T-cell (primary cell): Measurements from ENCODE around the gene DMRTB1. TPM values are rescaled to one million over a fixed set of nuclear protein-coding genes. Genes with fewer than 3 reads are reported as not detected.
"Not testable (repeated sequence)": the region's sequence is repeated elsewhere in the genome, so short reads cannot be mapped to it uniquely, and the experiment has no call there.

Source experiments
- ATAC-seq, 4 experiments: fragments of 200-7000 bp in 3 of 4; fragments of 150-1000 bp in 1 of 4; cut with Tn5 transposase; replicated peaks in 1 of 4; 1 replicate in 3 of 4; 2 replicates in 1 of 4; pipeline ENCODE4 v1.10.0; 2021; ENCODE audit warnings: moderate library complexity in 3 of 4, mild to moderate bottlenecking in 2 of 4, moderate number of reproducible peaks in 1 of 4
- CTCF ChIA-PET, 2 donors: fragments of 300-600 bp; sonication (Branson Sonifier 250); formaldehyde crosslinking; loops; one replicate each; lab custom pipeline; 2022; ENCODE audit warnings: antibody characterized with exemption in 2 of 2; lab: Charles Lee
- POLR2A ChIA-PET, 2 donors: fragments of 300-600 bp; sonication (Branson Sonifier 250); formaldehyde crosslinking; loops; one replicate each; lab custom pipeline; 2022; ENCODE audit warnings: antibody characterized with exemption in 2 of 2; lab: Charles Lee
- DNase-seq, 35 experiments: peaks; one replicate each; pipeline versions ENCODE4 v3.0.0 to v3.0.0-alpha.2; 2013 to 2023
- H3K27ac ChIP-seq: one replicate; pipeline ENCODE4 v1.5.1; 2013; ENCODE audit warnings: low read length
- H3K27me3 ChIP-seq, 2 experiments: replicated peaks in 1 of 2; 1 replicate in 1 of 2; 2 replicates in 1 of 2; pipeline versions ENCODE4 v1.6.1 to v1.7.0; 2013; ENCODE audit warnings: low read length in 1 of 2, mixed read lengths in 1 of 2; ENCODE audit not compliant: control insufficient read depth in 2 of 2, insufficient read depth in 2 of 2; ENCODE audit errors: extremely low read depth in 1 of 2
- H3K36me3 ChIP-seq, 2 donors: 1 replicate in 1 of 2; 2 replicates in 1 of 2; pipeline versions ENCODE4 v1.6.1 to v1.7.0; 2013; ENCODE audit warnings: low read length in 1 of 2; ENCODE audit not compliant: control insufficient read depth in 2 of 2, insufficient read depth in 1 of 2; ENCODE audit errors: extremely low read depth in 1 of 2
- H3K4me1 ChIP-seq, 2 experiments: 1 replicate in 1 of 2; 2 replicates in 1 of 2; pipeline versions ENCODE4 v1.6.1 to v1.7.0; 2013; ENCODE audit warnings: low read length in 2 of 2, mixed read lengths in 1 of 2; ENCODE audit not compliant: insufficient read depth in 2 of 2, control insufficient read depth in 1 of 2; ENCODE audit errors: extremely low read depth in 1 of 2
- H3K4me3 ChIP-seq, 2 donors: 1 replicate in 1 of 2; 2 replicates in 1 of 2; pipeline versions ENCODE4 v1.5.1 to v1.7.0; 2013; ENCODE audit warnings: mild to moderate bottlenecking in 2 of 2, low read length in 1 of 2, moderate library complexity in 1 of 2; ENCODE audit not compliant: control insufficient read depth in 1 of 2; ENCODE audit errors: extremely low read depth in 1 of 2
- H3K9me3 ChIP-seq: 2 replicates; pipeline ENCODE4 v1.7.0; 2013
- H3K27ac Mint-ChIP-seq, 2 donors: one replicate each; pipeline ENCODE4 v1.8.0; 2020 to 2021; ENCODE audit warnings: mild to moderate bottlenecking in 2 of 2, mixed read lengths in 2 of 2
- H3K27me3 Mint-ChIP-seq, 2 donors: one replicate each; pipeline ENCODE4 v1.8.0; 2021 to 2022; ENCODE audit warnings: mixed read lengths in 2 of 2
- H3K36me3 Mint-ChIP-seq: one replicate; pipeline ENCODE4 v1.8.0; 2021; ENCODE audit warnings: mixed read lengths
- H3K4me1 Mint-ChIP-seq, 3 donors: one replicate each; pipeline ENCODE4 v1.8.0; 2020 to 2022; ENCODE audit warnings: mixed read lengths in 3 of 3, mild to moderate bottlenecking in 1 of 3
- H3K4me3 Mint-ChIP-seq, 3 donors: one replicate each; pipeline ENCODE4 v1.8.0; 2020 to 2022; ENCODE audit warnings: mild to moderate bottlenecking in 3 of 3, mixed read lengths in 3 of 3, moderate library complexity in 3 of 3
- H3K9me3 Mint-ChIP-seq, 3 donors: one replicate each; pipeline ENCODE4 v1.8.0; 2020 to 2022; ENCODE audit warnings: mixed read lengths in 3 of 3
- WGBS: methylation state at CpG from one replicate; pipeline ENCODE4 v1.1.5; 2013; ENCODE audit warnings: missing lambda C conversion rate; ENCODE audit not compliant: insufficient coverage; 5-methylcytosine and 5-hydroxymethylcytosine counted together
- total RNA-seq, 35 experiments: library from RNA in 6 of 35; stranded (reverse) in 6 of 35; fragments of 120-200 nt in 1 of 35; gene quantifications; one replicate each; pipeline versions ENCODE4 v1.2.1 to v1.2.4 and lab custom pipeline; 2013 to 2026

DMRTB1 gene
- total RNA-seq, 5 donors from 2014 or later (not counting 1 experiment from before 2014, with no cell fraction given), result not detected

DNA sequence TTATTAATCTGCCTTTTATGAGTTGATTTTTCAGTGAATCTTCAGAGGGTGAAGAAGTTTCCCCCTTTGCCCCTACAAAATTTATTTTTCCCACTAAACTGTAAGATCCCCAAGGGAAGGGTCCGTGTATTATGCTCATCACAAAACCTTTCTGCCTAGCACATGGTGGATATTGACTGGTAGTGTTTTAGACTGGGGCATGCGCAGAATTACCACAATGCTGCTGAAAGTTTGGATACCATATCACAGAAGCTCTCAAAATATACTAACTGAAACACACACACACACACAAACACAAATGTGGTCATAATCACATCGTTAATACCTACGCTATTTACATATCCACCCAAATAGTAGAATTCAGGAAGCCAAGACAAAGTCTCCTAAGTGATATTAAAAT, 28.0 kb upstream of the DMRTB1 start:
- H3K4me3 ChIP-seq, result no peak overlapping the region
- peak overlapping the region; percentile 62 to 67 for H3K27ac Mint-ChIP-seq
- H3K27me3 Mint-ChIP-seq, result peaks cover 4 to 11% of the 10 kb centered on the region in 2 donors
- H3K4me3 Mint-ChIP-seq, result peak overlapping the region in 1 of 3 donors; percentile 3
- ChIA-PET POLR2A (no interaction called here), CTCF (no interaction called here)
- ATAC-seq (no peak), DNase-seq (no peak)
- no peaks in the 10 kb centered on the region for H3K36me3 ChIP-seq
- no CpG with 5 or more reads among the region's 4 CpGs for WGBS
- H3K9me3 Mint-ChIP-seq, result no peaks in the 10 kb centered on the region
- peaks cover 0 to 3% of the 10 kb centered on the region in 2 experiments for H3K4me1 ChIP-seq
- no peaks in the 10 kb centered on the region for H3K36me3 Mint-ChIP-seq
- peaks cover 9 to 29% (median 11%) of the 10 kb centered on the region in 3 donors for H3K4me1 Mint-ChIP-seq
- no peak overlapping the region for H3K27ac ChIP-seq
- H3K27me3 ChIP-seq, result peaks cover 0 to 11% of the 10 kb centered on the region in 2 experiments
- H3K9me3 ChIP-seq, result no peaks in the 10 kb centered on the region

DNA sequence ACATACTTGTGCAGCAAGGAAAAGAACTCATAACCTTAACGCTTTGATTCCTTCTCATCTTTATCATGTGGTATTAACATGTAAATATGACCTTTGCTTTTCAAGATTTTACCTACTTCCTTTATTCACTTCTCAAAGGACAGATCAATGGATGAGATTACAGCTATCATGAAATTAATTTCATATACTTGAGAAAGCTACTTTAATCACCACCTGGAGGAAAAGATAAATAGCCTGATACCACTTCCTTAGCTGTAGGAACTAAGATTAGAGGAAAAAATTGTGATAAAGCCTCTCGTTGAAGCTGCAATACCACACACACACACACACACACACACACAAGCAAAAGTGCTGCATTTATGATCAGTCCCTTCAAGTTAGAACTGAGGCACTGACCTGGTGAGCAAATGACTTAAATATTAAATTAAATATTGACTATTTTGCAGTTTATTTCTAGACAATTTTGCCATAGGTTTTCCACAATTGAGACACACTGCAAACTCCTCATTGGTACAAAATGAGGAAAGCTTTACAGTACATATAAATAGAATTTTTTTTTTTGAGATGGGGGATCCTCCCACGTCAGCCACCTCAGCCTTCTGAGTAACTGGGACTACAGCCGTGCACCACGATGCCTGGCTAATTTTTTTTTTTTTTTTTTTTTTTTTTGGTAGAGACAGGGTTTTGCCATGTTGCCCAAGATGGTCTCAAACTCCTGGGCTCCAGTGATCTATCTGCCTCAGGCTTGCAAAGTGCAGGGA, 27.2 kb upstream of the DMRTB1 start:
- Histone ChIP-seq H3K36me3 (no peaks in the 10 kb centered on the region), H3K27ac (no peak overlapping the region), H3K9me3 (no peaks in the 10 kb centered on the region), H3K27me3 (peaks cover 0 to 11% of the 10 kb centered on the region in 2 experiments), H3K4me3 (no peak overlapping the region), H3K4me1 (peaks cover 0 to 3% of the 10 kb centered on the region in 2 experiments)
- ATAC-seq (peak; percentile 26 to 63 (median 46)), DNase-seq (no peak)
- POLR2A ChIA-PET, result no interaction called here
- no peaks in the 10 kb centered on the region for H3K36me3 Mint-ChIP-seq
- CTCF ChIA-PET, result no interaction called here
- no CpG with 5 or more reads among the region's 5 CpGs for WGBS
- H3K27me3 Mint-ChIP-seq, result peaks cover 8 to 11% of the 10 kb centered on the region in 2 donors
- peak overlapping the region in 1 of 3 donors; percentile 3 for H3K4me3 Mint-ChIP-seq
- H3K9me3 Mint-ChIP-seq, result no peaks in the 10 kb centered on the region
- peaks cover 9 to 29% (median 11%) of the 10 kb centered on the region in 3 donors for H3K4me1 Mint-ChIP-seq
- H3K27ac Mint-ChIP-seq, result peak overlapping the region; percentile 62 to 67

GRCh38 chr1:53432611-53433010, 26.6 kb upstream of the DMRTB1 start:
- peaks cover 8 to 11% of the 10 kb centered on the region in 2 donors for H3K27me3 Mint-ChIP-seq

GRCh38 chr1:53434405-53435007, 24.7 kb upstream of the DMRTB1 start:
- POLR2A ChIA-PET, result interaction anchor here in 1 of 2 donors (0.8 kb wide), 1 partner anchor 41 kb away, joined by 3 read pairs; no protein-coding TSS in a partner anchor

More at GRCh38 chr1:53432611-53433010, 26.6 kb upstream of the DMRTB1 start:
- H3K4me3 Mint-ChIP-seq, result no peak overlapping the region
- no peak overlapping the region for H3K27ac ChIP-seq
- DNase-seq (no peak), ATAC-seq (no peak)
- no peaks in the 10 kb centered on the region for H3K36me3 ChIP-seq
- ChIA-PET CTCF (no interaction called here), POLR2A (no interaction called here)
- H3K4me1 Mint-ChIP-seq, result peaks cover 9 to 23% (median 11%) of the 10 kb centered on the region in 3 donors
- H3K36me3 Mint-ChIP-seq, result no peaks in the 10 kb centered on the region
- H3K9me3 ChIP-seq, result no peaks in the 10 kb centered on the region
- no peak overlapping the region for H3K4me3 ChIP-seq
- 98% methylated on average over 3 of the region's 3 CpGs for WGBS
- no peak overlapping the region for H3K27ac Mint-ChIP-seq
- no peaks in the 10 kb centered on the region for H3K9me3 Mint-ChIP-seq
- H3K27me3 ChIP-seq, result peaks cover 0 to 11% of the 10 kb centered on the region in 2 experiments
- peaks cover 0 to 3% of the 10 kb centered on the region in 2 experiments for H3K4me1 ChIP-seq

DNA sequence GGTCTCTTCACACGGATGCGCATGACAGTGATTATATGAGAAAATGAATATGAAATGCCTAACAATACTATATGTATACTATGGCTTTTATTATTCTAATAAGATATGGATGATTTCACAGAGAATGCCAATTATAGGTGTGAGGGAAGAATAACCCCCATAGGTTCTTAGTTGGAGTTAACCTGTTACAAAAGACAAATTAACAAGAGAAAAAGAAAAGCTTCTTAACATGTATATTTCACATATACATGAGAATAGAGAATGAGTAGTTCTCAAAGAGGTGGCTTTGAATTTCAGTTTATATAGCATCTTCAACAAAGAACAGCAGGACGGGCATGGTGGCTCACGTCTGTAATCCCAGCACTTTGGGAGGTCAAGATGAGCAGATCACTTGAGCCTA, 24.0 kb upstream of the DMRTB1 start:
- no peaks in the 10 kb centered on the region for H3K36me3 ChIP-seq
- Mint-ChIP-seq H3K4me1 (peaks cover 9 to 20% (median 11%) of the 10 kb centered on the region in 3 donors), H3K36me3 (no peaks in the 10 kb centered on the region), H3K9me3 (no peaks in the 10 kb centered on the region), H3K27me3 (peaks cover 8 to 11% of the 10 kb centered on the region in 2 donors), H3K4me3 (no peak overlapping the region), H3K27ac (no peak overlapping the region)
- H3K27ac ChIP-seq, result no peak overlapping the region
- no CpG with 5 or more reads among the region's 4 CpGs for WGBS
- peaks cover 0 to 11% of the 10 kb centered on the region in 2 experiments for H3K27me3 ChIP-seq
- CTCF ChIA-PET, result interaction anchor here in 1 of 2 donors (0.5 kb wide), 1 partner anchor 156 kb away, joined by 3 read pairs; no protein-coding TSS in a partner anchor
- POLR2A ChIA-PET, result interaction anchor here in 1 of 2 donors (0.8 kb wide), 1 partner anchor 42 kb away, joined by 3 read pairs; no protein-coding TSS in a partner anchor
- peaks cover 0 to 3% of the 10 kb centered on the region in 2 experiments for H3K4me1 ChIP-seq
- H3K4me3 ChIP-seq, result no peak overlapping the region
- no peaks in the 10 kb centered on the region for H3K9me3 ChIP-seq
- DNase-seq, result no peak
- no peak for ATAC-seq

More at GRCh38 chr1:53434405-53435007, 24.7 kb upstream of the DMRTB1 start:
- not testable (repeated sequence) for DNase-seq, H3K36me3 ChIP-seq, H3K4me3 ChIP-seq, H3K4me3 Mint-ChIP-seq, H3K27ac ChIP-seq, H3K27ac Mint-ChIP-seq, ATAC-seq, H3K4me1 ChIP-seq, H3K36me3 Mint-ChIP-seq, H3K9me3 Mint-ChIP-seq, H3K9me3 ChIP-seq
- Mint-ChIP-seq H3K27me3 (peaks cover 8 to 11% of the 10 kb centered on the region in 2 donors), H3K4me1 (peaks cover 9 to 20% (median 11%) of the 10 kb centered on the region in 3 donors)
- 90% methylated on average over 10 of the region's 10 CpGs for WGBS
- CTCF ChIA-PET, result interaction anchor here in 1 of 2 donors (0.5 to 0.6 kb wide), 2 partner anchors 46 to 156 kb away, joined by 3 read pairs; no protein-coding TSS in a partner anchor
- peaks cover 0 to 11% of the 10 kb centered on the region in 2 experiments for H3K27me3 ChIP-seq
